PC-3 (cell line): ENCODE measurements around the gene INPP5D.

Experiments
- CTCF ChIP-seq: fragments of 300-600 bp; sonication (generic); conservative IDR thresholded peaks from 2 replicates; pipeline ENCODE4 v1.5.1; 2017; ENCODE audit warnings: antibody characterized with exemption, low read depth, mild to moderate bottlenecking, low read length
- EZH2 ChIP-seq: fragments of 300-600 bp; sonication (generic); IDR thresholded peaks from one replicate; pipeline ENCODE4 v1.6.1; 2017; ENCODE audit warnings: antibody characterized with exemption, mild to moderate bottlenecking, low read length; ENCODE audit not compliant: unreplicated experiment
- EZH2phosphoT487 ChIP-seq: fragments of 300-600 bp; sonication (generic); IDR thresholded peaks from 2 replicates; pipeline ENCODE4 v1.6.1; 2018; ENCODE audit warnings: mild to moderate bottlenecking, antibody characterized with exemption, low read length, borderline replicate concordance

DNA sequence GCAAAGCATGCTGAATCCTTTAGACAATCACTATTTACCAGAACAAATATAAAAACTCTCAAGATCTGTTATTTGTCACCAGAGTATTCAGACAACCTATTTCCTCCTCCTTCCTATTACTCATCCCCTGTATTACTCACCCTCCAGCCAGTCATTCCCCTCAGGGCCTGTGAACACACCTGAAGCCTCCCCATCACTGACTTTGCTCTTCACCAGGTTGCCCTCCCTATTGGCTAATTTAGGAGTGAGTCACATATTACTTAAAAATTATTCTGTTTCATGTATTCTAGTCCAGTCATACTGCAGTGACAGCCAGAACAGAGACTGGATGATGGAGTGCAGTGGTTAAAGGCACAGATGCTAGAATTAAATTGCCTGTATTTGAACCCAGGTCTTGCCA is 187.6 kb downstream of the INPP5D start:
- TF ChIP-seq EZH2: no peak
- no peak for TF ChIP-seq EZH2phosphoT487
- no peak for TF ChIP-seq CTCF
